SK-N-SH (cell line): ENCODE data around the gene RAB30.

ENCODE experiments used
- CHD2 ChIP-seq: fragments of 150-350 bp; IDR thresholded peaks from 2 replicates; pipeline ENCODE4 v1.6.1; 2018; ENCODE audit warnings: low read length; ENCODE audit not compliant: partially characterized antibody
- EP300 ChIP-seq, 2 experiments: IDR thresholded peaks; 2 replicates each; pipeline versions ENCODE4 v1.4.0 to v1.6.1; 2012; ENCODE audit warnings: borderline replicate concordance in 1 of 2, low read depth in 1 of 2, low read length in 1 of 2
- FOSL2 ChIP-seq: IDR thresholded peaks from 2 replicates; pipeline ENCODE4 v1.4.0; 2012; ENCODE audit warnings: low read depth, mild to moderate bottlenecking, moderate library complexity, borderline replicate concordance
- POLR2AphosphoS5 ChIP-seq: IDR thresholded peaks from 2 replicates; pipeline ENCODE4 v1.6.1; 2012; ENCODE audit warnings: low read depth, low read length
- RAD21 ChIP-seq: IDR thresholded peaks from 2 replicates; pipeline ENCODE4 v1.6.1; 2012; ENCODE audit warnings: mild to moderate bottlenecking, low read length
- RCOR1 ChIP-seq: fragments of 150-350 bp; IDR thresholded peaks from 2 replicates; pipeline ENCODE4 v1.6.1; 2017; ENCODE audit warnings: antibody characterized with exemption, low read length
- REST ChIP-seq: IDR thresholded peaks from 2 replicates; pipeline ENCODE4 v1.6.1; 2012; ENCODE audit warnings: mild to moderate bottlenecking, low read depth, low read length, moderate library complexity
- SIN3A ChIP-seq: IDR thresholded peaks from 2 replicates; pipeline ENCODE4 v1.6.1; 2012; ENCODE audit warnings: low read depth, mild to moderate bottlenecking, low read length, moderate library complexity, borderline replicate concordance
- TF ChIP-seq, protein P1 (sequence below): fragments of 200-600 bp; sonication (generic); IDR thresholded peaks from 2 replicates; pipeline ENCODE4 v1.6.1; 2017; ENCODE audit warnings: antibody characterized with exemption, mild to moderate bottlenecking, moderate library complexity
- TF ChIP-seq, protein P2 (sequence below): IDR thresholded peaks from 2 replicates; pipeline ENCODE4 v1.4.0; 2012; ENCODE audit warnings: low read depth, borderline replicate concordance
- TF ChIP-seq, protein P3 (sequence below): fragments of 150-350 bp; IDR thresholded peaks from 2 replicates; pipeline ENCODE4 v1.6.1; 2016; ENCODE audit warnings: mild to moderate bottlenecking, low read depth, low read length

GRCh38 chr11:82972103-82972502 is 99.6 kb downstream of the RAB30 start:
- no peak for TF ChIP-seq RAD21
- no peak for TF ChIP-seq EP300 (IDR thresholded peaks at IDR 0.05; ENCODE audit: borderline replicate concordance in 1 of 2, low read depth in 1 of 2, low read length in 1 of 2)
- TF ChIP-seq, protein P1, sequence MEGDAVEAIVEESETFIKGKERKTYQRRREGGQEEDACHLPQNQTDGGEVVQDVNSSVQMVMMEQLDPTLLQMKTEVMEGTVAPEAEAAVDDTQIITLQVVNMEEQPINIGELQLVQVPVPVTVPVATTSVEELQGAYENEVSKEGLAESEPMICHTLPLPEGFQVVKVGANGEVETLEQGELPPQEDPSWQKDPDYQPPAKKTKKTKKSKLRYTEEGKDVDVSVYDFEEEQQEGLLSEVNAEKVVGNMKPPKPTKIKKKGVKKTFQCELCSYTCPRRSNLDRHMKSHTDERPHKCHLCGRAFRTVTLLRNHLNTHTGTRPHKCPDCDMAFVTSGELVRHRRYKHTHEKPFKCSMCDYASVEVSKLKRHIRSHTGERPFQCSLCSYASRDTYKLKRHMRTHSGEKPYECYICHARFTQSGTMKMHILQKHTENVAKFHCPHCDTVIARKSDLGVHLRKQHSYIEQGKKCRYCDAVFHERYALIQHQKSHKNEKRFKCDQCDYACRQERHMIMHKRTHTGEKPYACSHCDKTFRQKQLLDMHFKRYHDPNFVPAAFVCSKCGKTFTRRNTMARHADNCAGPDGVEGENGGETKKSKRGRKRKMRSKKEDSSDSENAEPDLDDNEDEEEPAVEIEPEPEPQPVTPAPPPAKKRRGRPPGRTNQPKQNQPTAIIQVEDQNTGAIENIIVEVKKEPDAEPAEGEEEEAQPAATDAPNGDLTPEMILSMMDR = no peak
- TF ChIP-seq, protein P2, sequence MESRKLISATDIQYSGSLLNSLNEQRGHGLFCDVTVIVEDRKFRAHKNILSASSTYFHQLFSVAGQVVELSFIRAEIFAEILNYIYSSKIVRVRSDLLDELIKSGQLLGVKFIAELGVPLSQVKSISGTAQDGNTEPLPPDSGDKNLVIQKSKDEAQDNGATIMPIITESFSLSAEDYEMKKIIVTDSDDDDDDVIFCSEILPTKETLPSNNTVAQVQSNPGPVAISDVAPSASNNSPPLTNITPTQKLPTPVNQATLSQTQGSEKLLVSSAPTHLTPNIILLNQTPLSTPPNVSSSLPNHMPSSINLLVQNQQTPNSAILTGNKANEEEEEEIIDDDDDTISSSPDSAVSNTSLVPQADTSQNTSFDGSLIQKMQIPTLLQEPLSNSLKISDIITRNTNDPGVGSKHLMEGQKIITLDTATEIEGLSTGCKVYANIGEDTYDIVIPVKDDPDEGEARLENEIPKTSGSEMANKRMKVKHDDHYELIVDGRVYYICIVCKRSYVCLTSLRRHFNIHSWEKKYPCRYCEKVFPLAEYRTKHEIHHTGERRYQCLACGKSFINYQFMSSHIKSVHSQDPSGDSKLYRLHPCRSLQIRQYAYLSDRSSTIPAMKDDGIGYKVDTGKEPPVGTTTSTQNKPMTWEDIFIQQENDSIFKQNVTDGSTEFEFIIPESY = no peak
- TF ChIP-seq FOSL2 = no peak
- no peak for TF ChIP-seq RCOR1
- TF ChIP-seq POLR2AphosphoS5 = no peak
- no peak for TF ChIP-seq REST
- TF ChIP-seq CHD2 = no peak
- TF ChIP-seq SIN3A = no peak
- TF ChIP-seq, protein P3, sequence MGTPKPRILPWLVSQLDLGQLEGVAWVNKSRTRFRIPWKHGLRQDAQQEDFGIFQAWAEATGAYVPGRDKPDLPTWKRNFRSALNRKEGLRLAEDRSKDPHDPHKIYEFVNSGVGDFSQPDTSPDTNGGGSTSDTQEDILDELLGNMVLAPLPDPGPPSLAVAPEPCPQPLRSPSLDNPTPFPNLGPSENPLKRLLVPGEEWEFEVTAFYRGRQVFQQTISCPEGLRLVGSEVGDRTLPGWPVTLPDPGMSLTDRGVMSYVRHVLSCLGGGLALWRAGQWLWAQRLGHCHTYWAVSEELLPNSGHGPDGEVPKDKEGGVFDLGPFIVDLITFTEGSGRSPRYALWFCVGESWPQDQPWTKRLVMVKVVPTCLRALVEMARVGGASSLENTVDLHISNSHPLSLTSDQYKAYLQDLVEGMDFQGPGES = no peak
